Effector memory CD4-positive, alpha-beta T cell (primary cell): ENCODE data around the gene HCN3.

Experiments
- DNase-seq, 3 donors: peaks; one replicate each; pipeline ENCODE4 v3.0.0-alpha.2; 2020
- H3K27ac ChIP-seq: 2 replicates; pipeline ENCODE4 v1.7.0; 2013; ENCODE audit warnings: mild to moderate bottlenecking, low read length, moderate library complexity; ENCODE audit not compliant: insufficient read depth, poor library complexity, severe bottlenecking
- H3K27me3 ChIP-seq: replicated peaks from 2 replicates; pipeline ENCODE4 v1.7.0; 2013; ENCODE audit warnings: mild to moderate bottlenecking, low read length; ENCODE audit not compliant: insufficient read depth, control insufficient read depth, poor library complexity, severe bottlenecking
- H3K36me3 ChIP-seq: 2 replicates; pipeline ENCODE4 v1.7.0; 2013; ENCODE audit warnings: mild to moderate bottlenecking, low read length, moderate library complexity; ENCODE audit not compliant: control insufficient read depth, insufficient read depth
- H3K4me1 ChIP-seq: 2 replicates; pipeline ENCODE4 v1.7.0; 2013; ENCODE audit warnings: low read length, mild to moderate bottlenecking; ENCODE audit not compliant: control insufficient read depth, insufficient read depth, poor library complexity, severe bottlenecking
- H3K4me3 ChIP-seq: 2 replicates; pipeline ENCODE4 v1.7.0; 2013; ENCODE audit warnings: low read length, low read depth, mild to moderate bottlenecking; ENCODE audit not compliant: insufficient read depth, poor library complexity, severe bottlenecking
- H3K9me3 ChIP-seq: 2 replicates; pipeline ENCODE4 v1.7.0; 2013; ENCODE audit warnings: mild to moderate bottlenecking, low read length, moderate library complexity; ENCODE audit not compliant: control insufficient read depth

The HCN3 gene

GRCh38 chr1:155295183-155295941 lies 18.1 kb downstream of the HCN3 start:
- H3K27me3 ChIP-seq = peaks cover 8% of the 10 kb centered on the region
- no peaks in the 10 kb centered on the region for H3K36me3 ChIP-seq
- DNase-seq = no peak
- no peak overlapping the region for H3K27ac ChIP-seq
- H3K4me1 ChIP-seq = peaks cover 5% of the 10 kb centered on the region
- no peaks in the 10 kb centered on the region for H3K9me3 ChIP-seq
- H3K4me3 ChIP-seq = no peak overlapping the region

- peaks cover 8% of the 10 kb centered on the region for H3K27me3 ChIP-seq
Measured at GRCh38 chr1:155295942-155296267, 18.6 kb downstream of the HCN3 start.

GRCh38 chr1:155296661-155297060 lies 19.4 kb downstream of the HCN3 start:
- DNase-seq = no peak
- no peaks in the 10 kb centered on the region for H3K36me3 ChIP-seq
- H3K4me1 ChIP-seq = peaks cover 5% of the 10 kb centered on the region
- H3K27me3 ChIP-seq = peaks cover 8% of the 10 kb centered on the region
- H3K4me3 ChIP-seq = no peak overlapping the region
- H3K27ac ChIP-seq = no peak overlapping the region
- H3K9me3 ChIP-seq = no peaks in the 10 kb centered on the region

More at GRCh38 chr1:155295942-155296267, 18.6 kb downstream of the HCN3 start:
- no peak overlapping the region for H3K4me3 ChIP-seq
- H3K27ac ChIP-seq = no peak overlapping the region
- DNase-seq = no peak
- H3K36me3 ChIP-seq = no peaks in the 10 kb centered on the region
- peaks cover 5% of the 10 kb centered on the region for H3K4me1 ChIP-seq
- no peaks in the 10 kb centered on the region for H3K9me3 ChIP-seq

GRCh38 chr1:155297384-155297783 lies 20.1 kb downstream of the HCN3 start:
- Histone ChIP-seq H3K27ac (no peak overlapping the region), H3K27me3 (peaks cover 8% of the 10 kb centered on the region), H3K36me3 (no peaks in the 10 kb centered on the region), H3K4me3 (no peak overlapping the region), H3K9me3 (no peaks in the 10 kb centered on the region), H3K4me1 (peaks cover 5% of the 10 kb centered on the region)
- no peak for DNase-seq

- H3K36me3 ChIP-seq = no peaks in the 10 kb centered on the region
- no peak overlapping the region for H3K27ac ChIP-seq
- peaks cover 4% of the 10 kb centered on the region for H3K4me1 ChIP-seq
- DNase-seq = no peak
- H3K9me3 ChIP-seq = no peaks in the 10 kb centered on the region
- peaks cover 5% of the 10 kb centered on the region for H3K27me3 ChIP-seq
- H3K4me3 ChIP-seq = no peak overlapping the region
Measured at GRCh38 chr1:155300024-155300423, 22.8 kb downstream of the HCN3 start.

- Histone ChIP-seq H3K9me3 (no peaks in the 10 kb centered on the region), H3K27me3 (no peaks in the 10 kb centered on the region), H3K36me3 (no peaks in the 10 kb centered on the region), H3K27ac (no peak overlapping the region), H3K4me3 (no peak overlapping the region), H3K4me1 (no peaks in the 10 kb centered on the region)
- no peak for DNase-seq
Measured at GRCh38 chr1:155300553-155301329, 23.5 kb downstream of the HCN3 start.

- H3K4me3 ChIP-seq = no peak within 1 kb of the TSS
Measured at GRCh38 chr1:155301342-155301841, 24.1 kb downstream of the HCN3 start, which contains the start of gene PKLR. PKLR (minus strand) TSS chr1:155301438; CDS start chr1:155301395, 43 bp downstream.

GRCh38 chr1:155304558-155305063 lies 27.3 kb downstream of the HCN3 start:
- H3K9me3 ChIP-seq = no peaks in the 10 kb centered on the region
- no peak overlapping the region for H3K27ac ChIP-seq
- peaks cover 6% of the 10 kb centered on the region for H3K4me1 ChIP-seq
- DNase-seq = no peak
- H3K36me3 ChIP-seq = no peaks in the 10 kb centered on the region
- no peaks in the 10 kb centered on the region for H3K27me3 ChIP-seq
- H3K4me3 ChIP-seq = no peak overlapping the region

More at GRCh38 chr1:155301342-155301841, 24.1 kb downstream of the HCN3 start, which contains the start of gene PKLR:
- H3K4me1 ChIP-seq = no peaks in the 10 kb centered on the region
- H3K27ac ChIP-seq = no peak within 1 kb of the TSS
- no peaks in the 10 kb centered on the region for H3K9me3 ChIP-seq
- no peaks in the 10 kb centered on the region for H3K27me3 ChIP-seq
- H3K36me3 ChIP-seq = no peaks in the 10 kb centered on the region
- DNase-seq = no peak

- peaks cover 10% of the 10 kb centered on the region for H3K4me1 ChIP-seq
- H3K4me3 ChIP-seq = no peak overlapping the region
- H3K27me3 ChIP-seq = no peaks in the 10 kb centered on the region
- DNase-seq = no peak
- no peaks in the 10 kb centered on the region for H3K36me3 ChIP-seq
- no peak overlapping the region for H3K27ac ChIP-seq
- H3K9me3 ChIP-seq = no peaks in the 10 kb centered on the region
Measured at GRCh38 chr1:155305881-155306391, 28.7 kb downstream of the HCN3 start.
